ENCODE data around the gene RBM44.
"Not testable (repeated sequence)": the region's sequence is repeated elsewhere in the genome, so short reads cannot be mapped to it uniquely, and the experiment has no call there.

RBM44 gene

DNA sequence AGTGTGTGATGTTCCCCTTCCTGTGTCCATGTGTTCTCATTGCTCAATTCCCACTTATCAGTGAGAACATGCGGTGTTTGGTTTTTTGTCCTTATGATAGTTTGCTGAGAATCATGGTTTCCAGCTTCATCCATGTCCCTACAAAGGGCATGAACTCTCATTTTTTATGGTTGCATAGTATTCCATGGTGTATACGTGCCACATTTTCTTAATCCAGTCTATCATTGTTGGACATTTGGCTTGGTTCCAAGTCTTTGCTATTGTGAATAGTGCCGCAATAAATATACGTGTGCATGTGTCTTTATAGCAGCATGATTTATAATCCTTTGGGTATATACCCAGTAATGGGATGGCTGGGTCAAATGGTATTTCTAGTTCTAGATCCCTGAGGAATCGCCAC, 14.9 kb upstream of the RBM44 start:
- DNase-seq = not testable (repeated sequence)

DNA sequence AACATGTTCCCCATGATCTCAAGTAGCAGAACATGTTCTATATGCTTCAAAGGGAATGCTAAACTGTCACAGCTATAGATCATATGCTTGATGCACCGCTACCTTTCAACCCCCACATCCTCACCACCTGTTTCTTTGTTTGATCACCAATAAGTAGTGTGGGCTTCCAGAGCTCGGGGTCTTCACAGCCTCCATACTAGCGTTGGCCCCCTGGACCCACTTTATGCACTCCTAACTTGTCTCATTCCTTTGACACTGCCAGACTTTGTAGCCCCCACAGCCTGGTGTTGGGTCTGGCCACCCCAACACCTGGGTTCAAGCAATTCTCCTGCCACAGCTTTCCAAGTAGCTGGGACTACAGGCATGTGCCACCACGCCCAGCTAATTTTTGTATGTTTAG, 11.6 kb upstream of the RBM44 start:
- no peak for DNase-seq

DNA sequence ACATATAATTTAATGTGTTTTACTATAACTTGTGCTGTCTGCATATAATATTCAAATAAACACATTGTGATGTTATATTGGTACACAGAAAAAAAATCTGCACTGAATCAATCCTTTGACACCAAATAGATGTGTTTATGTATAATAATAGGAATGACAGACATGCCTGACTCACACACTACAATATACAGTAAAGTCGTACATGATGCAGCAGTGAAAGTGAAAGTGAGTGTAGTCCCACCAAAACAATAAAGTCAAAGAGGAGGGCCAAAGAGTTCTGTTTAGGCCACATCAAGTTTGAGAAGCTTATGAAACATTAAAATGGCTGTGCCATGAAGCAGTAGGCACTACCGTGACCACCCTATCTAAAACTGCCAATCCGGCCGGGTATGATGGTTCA, 8.2 kb upstream of the RBM44 start:
- no peak for DNase-seq

DNA sequence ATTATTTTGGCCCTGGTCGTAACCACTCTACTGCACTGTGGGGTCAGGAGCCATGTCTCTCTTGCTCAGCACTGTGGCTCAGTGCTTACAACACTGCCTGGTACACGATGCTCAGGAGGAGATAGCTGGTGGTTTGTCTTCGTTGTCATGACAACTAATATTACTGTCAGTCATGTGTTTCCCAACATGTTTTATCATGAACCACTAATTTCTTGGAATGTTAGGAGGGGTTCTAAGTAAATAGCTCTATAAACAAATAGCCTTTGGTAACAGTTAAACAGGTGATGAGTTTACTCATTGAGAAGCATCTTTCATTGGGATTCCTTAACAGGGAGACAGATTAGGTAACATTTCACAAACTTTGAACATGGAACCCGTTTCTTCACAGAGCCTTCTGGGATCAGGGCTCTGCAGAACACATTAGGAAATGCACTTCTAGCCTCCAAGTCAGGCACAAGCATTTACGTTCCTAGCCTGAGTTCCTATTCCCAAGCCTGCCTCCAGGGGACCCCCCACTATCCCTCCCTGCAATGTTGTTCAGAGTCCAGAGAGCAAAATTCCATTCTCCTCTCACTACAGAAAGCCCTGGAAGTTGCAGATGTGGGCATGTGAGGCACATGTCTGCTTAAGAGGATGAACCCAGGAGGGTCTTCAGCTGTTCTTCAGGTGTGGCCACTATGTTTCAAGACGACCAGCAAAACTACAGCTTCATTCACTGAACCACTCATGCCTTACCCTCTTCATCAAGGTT, 6.4 kb upstream of the RBM44 start:
- DNase-seq = no peak

DNA sequence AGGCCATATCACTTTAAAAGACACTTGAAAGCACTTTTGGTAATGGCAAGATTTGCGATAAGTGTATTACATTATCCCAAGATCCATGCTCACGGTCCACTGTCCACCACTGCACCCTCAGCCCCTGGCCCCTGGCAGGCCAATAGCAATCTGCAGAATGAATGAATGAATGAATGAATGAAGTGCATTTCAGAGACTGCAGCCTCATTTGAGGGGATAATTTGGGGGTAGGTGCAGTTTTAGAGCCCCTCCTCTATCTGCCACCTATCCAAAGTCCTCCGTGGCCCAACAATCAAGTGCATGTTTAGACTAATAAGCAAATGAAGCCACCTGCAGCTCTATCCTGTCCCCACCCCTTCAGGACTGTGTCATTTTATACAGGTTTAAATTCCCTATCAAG, 1.3 kb upstream of the RBM44 start:
- no peak for DNase-seq

DNA sequence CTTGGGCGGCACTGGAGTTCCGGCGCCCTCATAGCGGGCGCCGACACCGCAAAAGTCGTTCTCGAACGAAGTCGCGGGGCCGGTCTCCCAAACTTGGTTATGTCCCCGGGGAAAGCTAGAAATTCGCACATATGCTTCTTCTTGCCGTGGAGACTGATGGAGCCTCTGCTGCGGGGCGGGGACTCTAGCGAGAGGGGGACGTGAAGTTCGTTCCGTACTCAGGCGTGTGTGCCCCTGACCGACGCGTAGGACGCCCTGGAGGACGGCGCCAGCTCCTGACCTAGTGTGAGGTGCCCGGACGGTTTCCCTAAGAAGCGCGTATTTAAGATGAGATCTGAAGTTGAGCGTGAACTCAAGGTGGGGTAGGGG, 465 bp downstream of the RBM44 start:
- no peak for DNase-seq

DNA sequence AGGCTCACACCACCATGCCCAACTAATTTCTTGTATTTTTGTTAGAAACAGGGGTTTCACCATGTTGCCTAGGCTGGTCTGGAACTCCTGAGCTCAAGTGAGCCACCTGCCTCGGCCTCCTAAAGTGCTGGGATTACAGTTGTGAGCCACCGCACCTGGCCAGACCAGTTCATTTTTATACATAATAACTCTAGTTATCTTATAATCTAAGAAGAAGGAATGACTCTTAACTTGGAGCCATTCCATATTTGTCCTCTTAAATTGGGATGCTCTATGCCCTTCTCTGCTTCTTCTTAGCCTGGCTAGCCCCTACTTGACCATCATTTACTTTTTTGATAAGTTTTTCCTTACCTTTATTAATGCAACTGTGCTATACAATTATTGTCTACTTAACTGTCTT, 2.9 kb downstream of the RBM44 start:
- no peak for DNase-seq

DNA sequence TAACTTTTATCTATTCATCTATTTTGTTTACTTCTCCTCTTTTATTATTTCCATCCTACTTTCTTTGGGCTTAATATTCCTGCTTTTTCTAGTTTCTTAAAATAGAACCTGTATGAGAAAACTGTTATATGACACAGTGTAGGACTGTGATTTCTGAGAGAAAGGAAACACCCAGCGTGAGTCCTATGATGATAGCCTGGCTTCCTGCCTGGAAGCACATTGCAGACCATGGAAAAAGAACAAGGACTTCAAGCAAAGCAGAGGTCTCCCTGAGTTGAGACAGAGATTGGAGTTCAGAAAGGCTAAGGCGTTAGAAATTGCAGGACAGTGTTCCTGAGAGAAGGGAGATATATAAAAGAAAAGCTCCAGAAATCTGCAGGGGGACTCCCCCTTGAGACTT, 7.8 kb downstream of the RBM44 start:
- DNase-seq = no peak

DNA sequence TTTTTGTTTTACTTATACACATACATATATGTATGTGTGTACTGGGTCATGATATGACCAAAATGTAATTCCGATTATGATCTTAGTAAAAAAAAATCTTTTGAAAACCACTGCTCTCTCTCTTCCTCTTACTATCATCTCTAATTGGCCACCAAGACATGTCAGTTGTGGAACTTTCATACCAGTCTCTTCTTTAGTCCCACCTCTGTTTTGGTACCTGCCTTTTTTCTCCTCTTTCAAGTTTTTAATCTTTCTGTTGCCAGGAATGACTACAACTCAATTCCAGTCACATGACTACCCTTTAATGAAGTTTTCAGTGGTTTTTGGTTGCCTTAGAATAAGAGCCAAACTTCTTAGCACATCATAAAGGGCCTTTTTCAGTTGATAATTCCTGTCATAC, 17.1 kb downstream of the RBM44 start:
- no peak for DNase-seq

DNA sequence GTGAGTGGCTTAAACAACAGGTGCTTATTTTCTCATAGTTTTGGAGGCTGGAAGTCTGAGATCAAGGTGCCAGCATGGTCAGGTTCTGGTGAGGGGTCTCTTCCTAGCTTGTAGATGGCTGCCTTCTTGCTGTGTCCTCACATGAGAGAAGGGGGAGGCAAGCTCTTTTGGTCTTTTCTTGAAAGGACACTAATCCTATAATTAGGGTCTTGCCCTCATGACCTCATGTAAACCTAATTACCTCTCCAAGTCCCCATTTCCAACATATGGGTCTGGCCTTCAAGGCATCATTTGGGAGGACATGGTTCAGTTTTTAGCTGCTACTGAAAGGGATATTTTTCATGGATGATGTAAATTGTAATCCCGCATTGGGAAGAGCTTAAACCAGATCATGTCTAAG, 18.0 kb downstream of the RBM44 start:
- DNase-seq = no peak

DNA sequence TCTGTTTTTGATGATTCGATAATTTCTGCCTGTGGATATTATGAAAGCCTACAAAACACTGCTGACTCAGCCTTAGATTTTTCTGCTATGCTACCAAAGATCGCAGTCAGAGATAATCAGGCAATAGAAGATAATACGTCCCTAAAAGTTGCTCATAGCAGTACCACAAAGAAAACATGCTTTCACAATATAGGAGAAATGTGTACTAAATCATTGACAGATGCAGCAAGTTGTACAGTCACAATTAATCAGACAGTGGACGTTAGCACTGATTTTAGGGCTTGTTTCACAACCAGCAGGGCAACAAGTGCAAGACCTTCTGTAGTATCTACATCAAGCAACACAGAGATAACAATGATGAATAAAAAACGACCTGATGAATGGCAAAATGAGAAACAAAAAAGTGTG, 19.5 kb downstream of the RBM44 start:
- DNase-seq = no peak

DNA sequence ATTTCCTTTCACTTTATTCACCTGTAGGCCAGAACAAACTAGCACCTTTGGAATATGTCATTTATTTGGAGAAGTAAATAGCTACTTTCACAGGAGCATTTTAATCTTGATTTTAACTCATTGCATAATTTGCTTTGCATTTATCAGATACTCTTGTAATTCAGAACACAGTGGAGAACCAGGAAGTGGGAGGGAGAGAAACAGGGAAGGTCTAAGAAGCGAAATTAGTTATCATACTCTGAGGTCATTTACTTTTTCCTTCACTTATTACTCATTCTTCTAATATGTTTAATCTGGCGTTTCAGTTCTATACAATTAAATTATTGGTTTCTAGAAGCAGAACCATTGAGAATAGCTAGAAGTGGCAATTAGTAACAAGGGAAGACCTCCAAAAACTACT, 20.7 kb downstream of the RBM44 start:
- DNase-seq = no peak

DNA sequence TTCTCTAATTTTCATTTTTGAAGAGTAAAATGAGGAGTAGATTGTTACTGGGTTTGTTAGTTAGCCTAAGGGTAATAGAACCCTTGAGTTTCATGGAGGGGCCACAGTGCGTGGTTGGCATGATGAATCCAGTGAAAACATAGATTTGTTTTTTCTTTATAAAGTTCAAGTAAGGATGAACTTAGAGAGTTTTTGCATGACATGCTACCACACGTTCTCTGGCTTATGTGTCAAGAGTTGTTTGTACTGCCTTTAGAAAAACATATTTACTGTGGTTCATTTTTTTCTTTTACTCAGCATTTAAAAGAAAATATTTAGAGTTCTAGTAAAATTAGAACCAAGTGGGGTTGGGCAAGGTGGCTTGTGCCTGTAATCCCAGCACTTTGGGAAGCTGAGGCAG, 21.8 kb downstream of the RBM44 start:
- no peak for DNase-seq

DNA sequence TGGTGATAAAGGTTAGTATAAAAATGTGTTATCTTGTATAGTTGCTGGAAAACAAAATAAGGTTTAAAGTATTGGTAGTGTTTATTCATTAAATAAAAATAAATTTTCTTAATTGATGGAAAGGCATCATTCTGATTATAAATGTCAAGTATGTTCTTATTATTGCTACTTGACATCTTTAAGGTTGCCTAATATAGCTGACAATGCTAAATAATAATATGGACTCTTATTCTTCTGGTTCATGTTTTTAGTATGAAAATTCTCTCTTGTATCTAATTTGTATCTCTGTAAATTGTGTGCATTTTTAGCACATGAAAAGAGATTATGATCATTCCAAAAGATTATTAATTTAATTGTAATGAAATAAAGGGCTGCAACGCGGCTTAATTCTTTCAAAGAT, 25.0 kb downstream of the RBM44 start:
- DNase-seq = no peak

DNA sequence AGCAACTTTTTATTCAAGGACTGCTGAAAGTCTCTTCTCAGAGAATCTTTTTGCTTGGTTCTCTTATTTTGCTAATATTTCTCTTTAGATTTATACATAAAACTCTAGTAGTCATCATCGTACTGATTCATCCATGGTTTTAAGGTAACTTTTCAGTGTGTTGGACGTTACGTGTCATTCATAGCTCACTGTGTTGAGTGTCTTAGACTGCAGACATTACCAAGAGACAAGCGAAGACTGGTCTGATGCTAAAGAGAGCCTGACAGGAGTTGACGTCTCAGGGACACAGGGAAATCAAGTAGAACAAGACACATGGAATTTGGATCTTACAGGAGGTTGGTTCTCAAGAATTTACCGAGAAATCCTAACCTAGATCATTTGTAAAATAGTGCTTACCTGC, 25.5 kb downstream of the RBM44 start:
- DNase-seq = no peak

DNA sequence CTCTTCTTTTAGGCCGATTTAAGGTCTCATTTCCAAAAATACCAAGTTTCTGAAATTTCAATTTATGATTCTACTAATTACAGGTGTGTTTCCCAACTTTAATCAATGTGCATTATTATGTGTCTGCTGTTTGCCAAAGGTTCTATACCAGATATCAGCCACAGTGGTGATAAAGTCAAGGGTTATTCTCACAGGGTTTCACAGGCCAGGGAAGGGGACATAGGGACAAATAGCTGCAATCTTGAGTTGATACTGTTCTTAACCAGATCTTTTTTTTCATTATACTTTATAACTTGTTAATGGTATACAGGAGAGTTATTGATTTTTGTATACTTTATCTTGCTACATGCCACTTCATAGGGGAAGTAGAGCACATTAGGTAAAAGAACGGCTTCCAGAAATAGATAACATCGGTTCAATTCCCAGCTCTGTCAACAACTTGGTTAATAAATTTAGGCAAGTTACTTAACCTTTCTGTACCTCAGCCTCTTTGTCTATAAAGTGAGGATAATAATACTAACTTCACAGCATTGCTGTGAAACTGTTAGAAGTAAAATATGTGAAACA, 28.9 kb downstream of the RBM44 start:
- DNase-seq = no peak

DNA sequence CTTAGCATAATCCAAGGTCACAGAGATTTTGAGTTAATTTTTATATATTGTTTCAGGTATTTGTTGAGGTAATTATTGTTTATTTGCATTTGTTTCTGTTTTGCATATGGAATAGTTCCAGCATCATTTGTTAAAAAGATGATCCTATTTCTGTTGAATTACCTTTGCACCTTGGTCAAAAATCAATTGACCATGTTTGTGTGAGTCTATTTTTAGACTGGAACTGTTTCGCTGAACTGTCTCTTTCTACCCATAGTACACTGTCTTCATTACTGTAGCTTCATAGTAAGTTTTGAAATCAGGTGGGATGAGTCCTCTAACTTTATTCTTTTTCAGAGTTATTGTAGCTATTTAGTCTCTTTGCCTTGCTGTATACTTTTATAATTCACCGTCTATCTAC, 31.9 kb downstream of the RBM44 start:
- DNase-seq = no peak

DNA sequence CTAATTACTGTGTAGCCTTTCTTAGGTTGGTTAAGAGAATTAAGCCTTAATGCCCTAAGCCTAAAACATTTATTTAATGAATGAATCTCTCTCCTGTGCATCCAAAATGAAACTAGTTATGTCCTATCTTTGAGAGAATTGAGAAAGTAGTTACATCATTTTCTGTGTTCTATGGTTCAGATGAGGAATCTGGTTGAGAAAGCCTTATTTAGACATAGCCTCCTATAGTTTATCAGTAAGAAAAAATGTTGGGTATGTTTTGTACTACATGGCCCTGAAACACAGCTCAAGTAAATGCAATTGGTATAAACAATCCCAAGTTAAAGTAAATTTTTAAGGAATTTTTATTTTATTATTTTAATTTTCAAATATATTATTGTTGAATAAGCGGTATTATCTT, 35.0 kb downstream of the RBM44 start:
- no peak for DNase-seq

DNA sequence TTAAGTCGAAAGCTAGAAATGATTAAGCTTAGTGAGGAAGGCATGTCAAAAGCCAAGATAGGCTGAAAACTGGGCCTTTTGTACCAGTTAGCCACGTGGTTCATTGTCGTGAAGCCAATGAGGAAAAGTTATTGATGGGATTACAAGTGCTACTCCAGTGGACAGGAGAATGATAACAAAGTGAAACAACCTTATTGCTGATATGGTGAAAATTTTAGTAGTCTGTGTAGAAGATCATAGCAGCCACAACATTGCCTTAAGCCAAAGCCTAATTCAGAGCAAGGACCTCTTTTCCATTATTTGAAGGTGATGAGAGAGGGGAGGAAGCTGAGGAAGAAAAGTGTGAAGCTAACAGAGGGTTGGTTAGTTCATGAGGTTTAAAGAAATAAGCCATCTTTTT, 36.8 kb downstream of the RBM44 start:
- DNase-seq = no peak

DNA sequence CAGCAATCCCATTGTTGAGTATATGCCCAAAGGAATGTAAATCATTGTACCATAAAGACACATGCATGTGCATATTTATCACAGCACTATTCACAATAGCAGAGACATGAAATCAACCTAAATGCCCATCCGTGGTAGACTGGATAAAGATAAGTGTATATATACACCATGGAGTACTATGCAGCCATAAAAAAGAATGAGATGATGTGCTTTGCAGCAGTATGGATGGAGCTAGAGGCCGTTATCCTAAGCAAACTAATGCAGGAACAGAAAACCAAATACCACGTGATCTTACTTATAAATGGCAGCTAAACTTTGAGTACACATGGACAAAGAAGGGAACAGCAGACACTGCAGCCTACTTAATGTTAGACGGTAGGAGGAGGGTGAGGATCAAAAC, 42.5 kb downstream of the RBM44 start:
- no peak for DNase-seq

DNA sequence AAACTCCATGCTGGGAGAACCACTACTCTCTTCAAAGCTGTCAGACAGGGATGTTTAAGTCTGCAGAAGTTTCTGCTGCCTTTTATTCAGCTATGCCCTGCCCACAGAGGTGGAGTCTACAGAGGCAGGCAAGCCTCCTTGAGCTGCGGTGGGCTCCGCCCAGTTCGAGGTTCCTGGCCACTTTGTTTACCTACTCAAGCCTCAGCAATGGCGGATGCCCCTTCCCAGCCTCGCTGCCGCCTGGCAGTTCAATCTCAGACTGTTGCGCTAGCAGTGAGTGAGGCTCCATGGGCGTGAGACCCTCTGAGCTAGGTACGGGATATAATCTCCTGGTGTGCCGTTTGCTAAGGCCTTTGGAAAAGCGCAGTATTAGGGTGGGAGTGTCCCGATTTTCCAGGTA, 50.4 kb downstream of the RBM44 start:
- not testable (repeated sequence) for DNase-seq

DNA sequence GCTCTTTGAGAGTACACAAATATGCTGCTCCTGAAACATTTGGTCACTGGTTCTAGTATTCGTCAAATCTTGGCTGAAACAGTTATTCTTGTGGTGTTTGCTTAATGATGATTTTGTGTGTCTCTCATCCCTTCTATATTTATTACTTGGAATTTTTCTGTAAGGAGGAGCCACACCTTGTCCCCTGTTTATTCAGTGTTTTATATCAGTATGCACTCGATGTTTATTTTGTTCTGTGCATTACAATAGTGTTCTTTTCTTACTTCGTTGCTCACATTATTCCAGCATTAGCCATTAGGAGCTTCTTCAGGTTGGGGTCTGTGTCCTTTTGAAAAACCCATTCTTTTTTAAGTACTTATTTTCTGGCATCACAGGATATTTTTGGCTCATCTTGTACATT, 55.7 kb downstream of the RBM44 start:
- no peak for DNase-seq

DNA sequence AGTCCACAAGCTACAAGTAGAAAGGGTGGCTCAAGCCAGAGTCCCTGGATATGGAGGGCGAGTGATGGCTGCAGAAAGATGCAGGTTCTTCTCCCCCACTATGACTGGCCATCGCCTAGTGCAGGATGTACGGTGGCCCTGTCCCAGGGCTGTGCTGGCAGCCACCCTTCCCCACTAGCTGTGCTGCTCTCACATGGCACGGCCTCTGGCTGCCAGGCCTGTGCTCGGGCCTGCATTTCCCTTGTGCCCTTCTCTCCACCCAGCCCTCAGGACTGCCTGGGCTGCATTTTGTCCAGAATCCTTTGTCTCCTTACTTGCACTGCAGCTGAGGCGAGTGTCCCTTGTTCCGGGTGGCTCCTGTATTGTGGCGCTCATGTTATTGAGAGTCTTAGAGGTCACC, 59.2 kb downstream of the RBM44 start:
- no peak for DNase-seq

DNA sequence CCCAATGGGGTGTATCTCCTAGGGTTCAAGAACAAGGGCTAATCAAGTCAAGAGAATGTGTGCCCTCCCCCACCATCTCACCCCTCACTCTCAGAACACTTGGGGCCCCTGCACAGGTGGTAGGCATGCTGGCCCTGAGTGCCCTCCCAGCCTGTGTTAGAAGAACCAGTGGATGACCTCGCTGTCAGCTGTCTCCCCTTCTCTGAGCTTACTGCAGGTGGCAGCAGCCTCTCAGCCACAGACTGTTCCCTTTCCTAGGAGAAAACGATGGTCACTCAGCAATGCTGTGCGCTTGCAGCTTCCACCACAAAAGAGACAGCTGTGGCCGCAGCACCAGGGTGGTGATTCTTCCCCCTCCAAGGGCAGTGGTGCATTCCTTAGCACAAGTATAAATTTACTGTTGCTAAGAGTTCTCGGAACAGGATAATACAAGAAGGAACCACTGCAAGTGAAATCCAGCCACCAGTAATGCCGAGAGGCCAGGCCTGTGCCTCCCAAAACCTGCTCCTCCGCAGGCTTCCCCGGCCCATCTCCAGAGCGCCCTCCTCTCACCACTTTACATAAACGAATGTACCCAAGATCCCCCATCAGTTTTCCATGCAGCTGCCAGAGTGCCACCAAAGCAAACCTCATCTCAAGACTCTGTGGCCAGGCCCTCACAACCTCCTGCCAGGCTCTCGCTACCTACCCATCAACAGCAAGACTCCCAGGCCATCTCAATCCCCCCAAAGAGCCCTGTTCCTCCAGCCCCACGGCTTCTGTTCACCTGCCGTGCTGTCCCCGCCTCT, 59.9 kb downstream of the RBM44 start:
- peak in 1 of 2 donors; percentile 22 for DNase-seq

DNA sequence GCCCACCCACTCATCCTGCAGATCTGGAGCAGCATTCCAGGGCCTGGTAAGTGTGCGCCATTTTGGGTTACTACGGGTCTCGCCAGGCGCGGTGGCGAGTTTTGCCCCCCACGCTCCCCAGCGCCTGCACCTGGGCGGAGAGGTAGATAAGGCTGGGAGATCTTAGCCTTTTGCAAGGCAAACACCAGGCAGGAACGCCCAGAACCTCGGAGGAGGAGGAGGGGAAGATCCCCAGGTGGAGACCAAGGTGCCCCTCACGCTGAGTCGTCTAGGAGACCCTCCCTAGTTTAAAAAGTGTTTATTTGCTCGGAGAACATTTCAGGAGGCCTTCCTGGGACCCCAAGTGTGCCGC, 60.5 kb downstream of the RBM44 start:
- no peak for DNase-seq

Data from activated CD4-positive, alpha-beta T cell treated with anti-CD3 and anti-CD28 coated beads for 4 hours (primary cell).